H1 (cell line): Measurements from ENCODE around the gene ZNF385D.

Experiments
- BRCA1 ChIP-seq: IDR thresholded peaks from 2 replicates; pipeline ENCODE4 v1.6.1; 2012; ENCODE audit warnings: low read depth, low read length, improper control_type of control experiment
- CBX5 ChIP-seq: fragments of 300-800, 300-1000 bp; sonication (generic); IDR thresholded peaks from 2 replicates; pipeline ENCODE4 v1.7.1; 2016; ENCODE audit warnings: antibody characterized with exemption, low read length, low read depth
- CHD2 ChIP-seq: IDR thresholded peaks from 2 replicates; pipeline ENCODE4 v1.6.1; 2012; ENCODE audit warnings: low read length, improper control_type of control experiment
- POLR2A ChIP-seq, 2 experiments: IDR thresholded peaks; 1 replicate in 1 of 2; 2 replicates in 1 of 2; pipeline ENCODE4 v1.6.1; 2011; ENCODE audit warnings: low read depth in 2 of 2, low read length in 2 of 2, mild to moderate bottlenecking in 2 of 2; ENCODE audit errors: control extremely low read depth in 1 of 2
- SAP30 ChIP-seq: fragments of 300-600 bp; sonication (generic); IDR thresholded peaks from 2 replicates; pipeline ENCODE4 v1.7.1; 2012; ENCODE audit warnings: low read length, moderate library complexity, mild to moderate bottlenecking, inconsistent platforms; ENCODE audit not compliant: insufficient read depth, insufficient replicate concordance
- TCF12 ChIP-seq: IDR thresholded peaks from 2 replicates; pipeline ENCODE4 v1.6.1; 2011; ENCODE audit warnings: low read depth, mild to moderate bottlenecking, low read length
- TF ChIP-seq, protein P1 (sequence below), 3 experiments: IDR thresholded peaks; 1 replicate in 2 of 3; 2 replicates in 1 of 3; pipeline versions ENCODE4 v1.5.1 to v1.6.1; 2011; ENCODE audit warnings: low read length in 3 of 3, mild to moderate bottlenecking in 3 of 3, inconsistent platforms in 2 of 3, low read depth in 1 of 3, moderate library complexity in 1 of 3; ENCODE audit not compliant: insufficient read depth in 1 of 3; ENCODE audit errors: control extremely low read depth in 1 of 3
- TF ChIP-seq, protein P2 (sequence below): IDR thresholded peaks from 2 replicates; pipeline ENCODE4 v1.6.1; 2012; ENCODE audit warnings: inconsistent platforms

DNA sequence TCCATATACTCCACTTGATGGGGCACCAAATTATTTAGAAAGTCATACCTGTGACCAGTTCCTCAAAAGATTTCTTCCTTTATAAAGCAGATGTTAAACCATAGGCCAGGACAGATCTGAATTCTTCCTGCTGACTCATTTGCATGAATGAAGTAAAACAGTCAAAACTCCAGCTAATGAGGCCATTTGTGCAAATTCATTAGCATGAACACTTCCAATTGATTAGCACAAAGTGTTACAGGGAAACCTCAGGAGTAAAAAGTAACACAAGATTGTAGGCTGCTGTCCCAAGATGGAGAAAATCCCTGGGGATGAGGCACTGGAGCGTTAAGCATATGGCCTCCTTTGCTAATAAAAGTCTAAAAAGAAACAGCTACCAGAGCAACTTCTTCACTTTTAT lies 149.8 kb downstream of the ZNF385D start:
- TF ChIP-seq, protein P1, sequence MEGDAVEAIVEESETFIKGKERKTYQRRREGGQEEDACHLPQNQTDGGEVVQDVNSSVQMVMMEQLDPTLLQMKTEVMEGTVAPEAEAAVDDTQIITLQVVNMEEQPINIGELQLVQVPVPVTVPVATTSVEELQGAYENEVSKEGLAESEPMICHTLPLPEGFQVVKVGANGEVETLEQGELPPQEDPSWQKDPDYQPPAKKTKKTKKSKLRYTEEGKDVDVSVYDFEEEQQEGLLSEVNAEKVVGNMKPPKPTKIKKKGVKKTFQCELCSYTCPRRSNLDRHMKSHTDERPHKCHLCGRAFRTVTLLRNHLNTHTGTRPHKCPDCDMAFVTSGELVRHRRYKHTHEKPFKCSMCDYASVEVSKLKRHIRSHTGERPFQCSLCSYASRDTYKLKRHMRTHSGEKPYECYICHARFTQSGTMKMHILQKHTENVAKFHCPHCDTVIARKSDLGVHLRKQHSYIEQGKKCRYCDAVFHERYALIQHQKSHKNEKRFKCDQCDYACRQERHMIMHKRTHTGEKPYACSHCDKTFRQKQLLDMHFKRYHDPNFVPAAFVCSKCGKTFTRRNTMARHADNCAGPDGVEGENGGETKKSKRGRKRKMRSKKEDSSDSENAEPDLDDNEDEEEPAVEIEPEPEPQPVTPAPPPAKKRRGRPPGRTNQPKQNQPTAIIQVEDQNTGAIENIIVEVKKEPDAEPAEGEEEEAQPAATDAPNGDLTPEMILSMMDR (IDR thresholded peaks at IDR 0.05; ENCODE audit: control extremely low read depth in 1 of 3, insufficient read depth in 1 of 3, low read depth in 1 of 3, low read length in 3 of 3) = no peak
- TF ChIP-seq BRCA1 = no peak
- no peak for TF ChIP-seq TCF12
- TF ChIP-seq CHD2 = no peak
- no peak for TF ChIP-seq CBX5
- TF ChIP-seq, protein P2, sequence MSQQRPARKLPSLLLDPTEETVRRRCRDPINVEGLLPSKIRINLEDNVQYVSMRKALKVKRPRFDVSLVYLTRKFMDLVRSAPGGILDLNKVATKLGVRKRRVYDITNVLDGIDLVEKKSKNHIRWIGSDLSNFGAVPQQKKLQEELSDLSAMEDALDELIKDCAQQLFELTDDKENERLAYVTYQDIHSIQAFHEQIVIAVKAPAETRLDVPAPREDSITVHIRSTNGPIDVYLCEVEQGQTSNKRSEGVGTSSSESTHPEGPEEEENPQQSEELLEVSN = no peak
- TF ChIP-seq POLR2A (IDR thresholded peaks at IDR 0.05; ENCODE audit: control extremely low read depth in 1 of 2, low read depth in 2 of 2, low read length in 2 of 2) = no peak
- no peak for TF ChIP-seq SAP30
